Neural progenitor cell (in vitro differentiated cells): ENCODE measurements around the gene VCAN.

Experiments used
- EZH2 ChIP-seq: fragments of 200-600 bp; sonication (generic); IDR thresholded peaks from 2 replicates; pipeline ENCODE4 v1.6.1; 2017; ENCODE audit warnings: antibody characterized with exemption, mild to moderate bottlenecking, moderate library complexity
- TF ChIP-seq, protein P1 (sequence below): fragments of 200-600 bp; sonication (generic); IDR thresholded peaks from 2 replicates; pipeline ENCODE4 v1.5.1; 2017; ENCODE audit warnings: antibody characterized with exemption, mild to moderate bottlenecking

DNA sequence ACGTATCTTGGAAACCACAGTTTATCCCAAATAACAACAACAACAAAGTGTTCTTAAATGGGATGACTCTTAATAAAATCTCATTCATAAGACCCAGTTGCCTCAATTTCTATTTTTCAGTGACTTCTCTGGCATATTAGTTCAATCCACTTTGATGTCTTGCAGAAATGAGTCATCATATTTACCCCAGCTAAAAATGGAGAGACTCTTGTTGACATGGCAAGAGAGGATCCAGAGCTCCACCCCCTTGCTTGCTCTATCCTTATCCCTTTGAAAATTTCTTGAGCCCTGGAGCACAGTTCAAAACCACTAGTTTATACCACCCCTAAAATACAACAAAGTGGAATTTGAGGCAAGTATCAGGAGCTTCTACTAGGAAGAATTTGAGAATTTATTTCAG is 20.8 kb downstream of the VCAN start:
- TF ChIP-seq, protein P1, sequence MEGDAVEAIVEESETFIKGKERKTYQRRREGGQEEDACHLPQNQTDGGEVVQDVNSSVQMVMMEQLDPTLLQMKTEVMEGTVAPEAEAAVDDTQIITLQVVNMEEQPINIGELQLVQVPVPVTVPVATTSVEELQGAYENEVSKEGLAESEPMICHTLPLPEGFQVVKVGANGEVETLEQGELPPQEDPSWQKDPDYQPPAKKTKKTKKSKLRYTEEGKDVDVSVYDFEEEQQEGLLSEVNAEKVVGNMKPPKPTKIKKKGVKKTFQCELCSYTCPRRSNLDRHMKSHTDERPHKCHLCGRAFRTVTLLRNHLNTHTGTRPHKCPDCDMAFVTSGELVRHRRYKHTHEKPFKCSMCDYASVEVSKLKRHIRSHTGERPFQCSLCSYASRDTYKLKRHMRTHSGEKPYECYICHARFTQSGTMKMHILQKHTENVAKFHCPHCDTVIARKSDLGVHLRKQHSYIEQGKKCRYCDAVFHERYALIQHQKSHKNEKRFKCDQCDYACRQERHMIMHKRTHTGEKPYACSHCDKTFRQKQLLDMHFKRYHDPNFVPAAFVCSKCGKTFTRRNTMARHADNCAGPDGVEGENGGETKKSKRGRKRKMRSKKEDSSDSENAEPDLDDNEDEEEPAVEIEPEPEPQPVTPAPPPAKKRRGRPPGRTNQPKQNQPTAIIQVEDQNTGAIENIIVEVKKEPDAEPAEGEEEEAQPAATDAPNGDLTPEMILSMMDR, result no peak
- no peak for TF ChIP-seq EZH2
